ENCODE measurements around the gene DIPK1C.

Gene DIPK1C

DNA sequence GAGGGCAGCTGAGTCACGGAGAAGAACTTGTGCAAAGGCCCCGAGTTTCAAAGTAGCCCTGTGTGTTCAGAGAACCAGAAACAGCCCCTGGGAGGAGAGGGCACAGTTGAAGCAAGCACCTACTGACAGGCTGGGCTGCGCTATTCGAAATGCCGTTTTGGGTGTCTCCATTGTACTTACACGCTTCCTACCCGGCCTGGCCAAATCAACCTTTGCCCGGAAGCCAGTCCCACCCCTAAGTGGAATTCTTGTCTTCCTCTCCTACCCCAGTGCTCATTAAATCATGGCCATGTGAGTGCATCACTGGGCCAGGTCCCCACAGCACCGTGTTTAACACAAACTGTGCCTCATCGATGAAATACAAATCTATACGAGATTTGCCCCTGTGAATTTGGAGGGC is 6.0 kb downstream of the DIPK1C start:
- no peak for DNase-seq (ENCODE audit: low spot score)

DNA sequence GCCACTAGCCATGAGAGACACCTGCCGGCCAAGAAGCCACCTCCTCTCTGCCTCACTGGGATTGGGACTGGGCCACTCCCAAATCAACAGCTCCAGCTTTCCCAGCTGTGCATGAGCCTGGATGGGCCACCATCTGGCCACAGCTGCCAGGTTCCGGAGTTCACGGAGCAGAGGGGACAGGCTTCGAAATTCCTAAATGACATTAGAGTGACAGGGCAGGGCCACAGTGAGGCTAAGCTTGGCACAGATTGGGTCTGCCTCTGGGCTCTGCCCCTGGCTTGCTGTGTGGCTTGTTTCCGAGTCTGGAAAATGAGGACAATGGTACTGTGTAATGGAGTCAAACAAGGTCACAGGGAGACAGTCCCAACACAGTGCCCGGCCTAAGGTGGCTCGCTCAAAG is 6.5 kb downstream of the DIPK1C start:
- DNase-seq (ENCODE audit: low spot score), result no peak

DNA sequence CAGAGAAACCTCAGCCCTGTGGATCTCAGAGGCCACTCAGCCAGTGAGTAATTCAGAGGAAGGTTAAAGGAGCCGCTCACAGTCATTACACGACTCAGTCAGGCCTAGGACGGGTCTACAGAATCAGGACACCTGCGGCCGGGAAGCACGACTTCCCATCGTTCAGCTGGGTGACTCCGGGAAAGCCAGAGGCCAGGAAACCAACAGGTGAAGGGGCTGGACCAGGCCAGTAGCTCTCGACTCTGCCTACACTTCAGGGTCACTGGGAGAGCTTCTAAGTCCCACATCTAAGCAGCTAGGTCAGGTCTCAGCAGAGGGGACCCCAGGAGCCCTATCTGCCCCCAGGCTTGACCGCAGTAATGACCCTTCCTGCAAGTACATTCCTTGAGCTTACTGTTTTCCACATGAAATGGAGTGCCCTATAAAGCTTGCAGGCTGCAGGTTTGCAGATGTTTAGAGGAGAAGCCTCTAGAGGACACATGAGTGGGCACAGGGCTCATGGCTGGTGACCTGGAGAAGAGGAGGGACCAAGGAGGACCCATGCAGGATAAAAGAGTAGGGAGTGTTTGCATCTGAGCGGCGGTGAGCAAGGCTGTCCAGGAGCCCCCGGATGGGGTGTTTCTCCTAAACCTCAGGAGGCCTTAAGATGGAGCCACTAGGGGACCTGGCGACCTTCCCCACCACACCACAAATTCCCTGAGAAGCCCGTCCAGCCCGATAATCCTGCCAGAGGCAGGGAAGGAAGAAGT is 9.5 kb downstream of the DIPK1C start:
- DNase-seq (ENCODE audit: low spot score), result no peak

DNA sequence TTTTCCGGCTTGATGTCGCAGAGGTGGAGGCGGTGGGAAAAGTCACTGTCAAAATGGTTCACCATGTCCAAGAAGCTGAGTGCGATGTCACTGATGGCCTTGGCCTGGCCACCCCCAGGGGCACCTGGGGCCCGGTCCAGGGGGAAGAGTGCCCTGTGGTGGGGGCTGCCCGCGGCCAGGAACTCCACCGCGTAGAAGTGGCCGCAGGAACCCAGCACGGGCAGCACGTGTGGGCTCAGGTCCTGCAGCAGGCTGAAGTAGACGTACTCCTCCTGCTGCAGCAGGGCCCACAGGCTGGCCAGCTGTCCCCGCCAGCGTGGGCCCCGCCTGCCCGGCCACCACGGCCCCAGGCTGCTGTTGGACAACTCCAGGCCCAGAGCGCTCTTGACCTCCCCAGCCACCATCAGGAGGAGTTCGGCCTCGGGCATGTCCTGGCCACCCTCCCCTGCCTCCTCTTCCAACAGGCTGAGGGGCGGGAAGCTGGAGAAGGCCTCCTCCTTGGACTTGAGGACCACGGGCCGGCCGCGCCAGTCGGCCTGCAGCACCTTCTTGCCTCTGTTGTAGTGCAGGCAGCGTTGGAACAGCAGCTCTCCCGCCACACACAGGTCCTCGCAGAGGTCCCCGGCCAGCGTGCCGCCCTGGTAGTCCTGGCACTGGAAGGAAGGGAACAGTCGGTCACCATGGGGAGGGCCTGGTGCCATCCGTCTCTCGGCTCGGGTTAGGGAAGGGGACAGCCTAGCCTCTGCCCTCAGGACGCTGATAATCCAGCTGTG is 10.3 kb downstream of the DIPK1C start:
- DNase-seq (ENCODE audit: low spot score), result no peak

DNA sequence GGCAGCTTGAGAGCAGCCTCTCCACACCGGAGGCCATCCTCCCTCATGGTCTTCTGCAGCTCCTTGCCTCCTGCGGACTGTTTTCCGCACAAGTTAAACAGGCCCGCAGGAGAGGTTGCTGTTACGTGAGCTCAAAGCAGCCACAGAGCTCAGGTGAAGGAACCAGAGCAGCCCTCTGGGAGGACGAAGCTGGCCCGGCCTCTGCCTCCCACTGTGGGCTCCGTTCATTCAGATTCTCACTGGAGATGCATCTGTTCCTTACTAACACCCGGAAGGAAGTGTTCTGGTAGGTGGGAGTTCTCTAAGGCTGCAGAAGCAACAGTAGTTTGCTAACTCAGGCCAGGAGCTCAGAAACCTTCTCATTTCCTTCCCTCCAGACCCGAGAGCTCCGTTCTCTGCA is 10.9 kb downstream of the DIPK1C start:
- DNase-seq (ENCODE audit: low spot score), result no peak

DNA sequence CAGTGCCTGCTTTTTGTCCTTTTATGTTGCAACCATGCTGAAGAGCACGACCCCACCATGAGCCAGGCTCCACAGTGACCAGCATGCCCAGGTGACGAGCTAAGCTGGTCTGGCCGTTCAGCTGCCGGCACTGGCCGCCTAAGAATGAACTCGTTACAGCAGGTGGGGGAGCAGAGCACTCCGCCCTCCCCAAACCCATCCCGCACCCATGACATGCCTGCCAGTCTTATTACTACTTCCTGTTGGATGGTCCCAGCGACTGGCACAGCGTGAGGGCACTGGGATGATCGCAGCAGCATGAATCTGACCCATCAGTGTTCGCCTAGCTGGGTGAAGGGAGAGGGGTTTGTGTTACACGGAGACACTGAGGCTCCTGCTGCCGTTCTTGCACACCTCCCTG is 11.5 kb downstream of the DIPK1C start:
- DNase-seq (ENCODE audit: low spot score), result no peak

DNA sequence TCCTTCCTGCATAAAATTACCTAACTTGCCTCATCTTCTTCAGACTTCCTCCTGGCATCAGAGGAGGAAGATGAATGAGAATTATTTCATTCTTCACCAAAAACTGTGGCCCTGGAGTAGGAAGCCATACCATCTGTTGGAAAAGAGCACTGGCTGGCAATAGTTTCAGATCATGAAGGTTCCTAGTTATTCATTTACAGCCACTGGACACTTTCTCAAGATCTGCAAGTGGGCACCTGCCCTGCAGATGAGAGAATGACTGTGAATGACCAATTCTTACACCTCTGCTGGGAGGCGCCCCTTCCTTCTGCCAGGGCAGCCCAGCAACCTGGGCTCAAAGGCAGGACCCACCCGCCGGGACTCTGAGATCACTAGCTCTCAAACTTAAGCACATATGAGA is 13.0 kb downstream of the DIPK1C start:
- DNase-seq (ENCODE audit: low spot score), result no peak

DNA sequence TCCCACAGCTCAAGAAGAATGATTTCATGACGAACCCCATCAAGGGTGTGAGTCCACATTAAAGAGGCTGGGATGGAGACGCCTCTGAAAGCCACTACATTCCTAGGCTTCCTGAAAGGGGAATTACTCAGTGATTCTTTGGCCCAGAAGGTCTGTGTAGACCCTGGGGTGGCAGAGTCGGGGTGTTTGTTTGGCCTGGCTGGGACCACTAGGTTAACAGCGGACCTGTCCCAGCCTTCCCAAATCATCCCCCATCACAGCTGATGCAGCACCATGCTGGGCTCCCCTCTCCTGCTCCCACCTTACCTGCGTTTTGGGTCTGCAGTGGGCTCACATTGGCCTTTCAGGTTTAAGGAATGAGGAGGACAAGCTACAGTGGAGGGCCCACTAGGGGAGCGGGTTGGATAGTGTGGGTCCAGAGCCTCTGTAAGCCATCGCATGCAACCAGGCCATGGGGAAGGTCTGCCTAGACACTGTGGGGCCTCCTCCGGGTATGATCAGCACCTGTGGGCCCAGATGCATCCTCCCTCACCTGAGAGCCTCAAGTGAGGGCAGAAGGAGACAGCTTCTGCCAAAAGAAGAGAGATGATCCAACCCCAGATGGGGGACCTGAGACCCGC is 16.2 kb downstream of the DIPK1C start:
- DNase-seq (ENCODE audit: low spot score), result no peak

DNA sequence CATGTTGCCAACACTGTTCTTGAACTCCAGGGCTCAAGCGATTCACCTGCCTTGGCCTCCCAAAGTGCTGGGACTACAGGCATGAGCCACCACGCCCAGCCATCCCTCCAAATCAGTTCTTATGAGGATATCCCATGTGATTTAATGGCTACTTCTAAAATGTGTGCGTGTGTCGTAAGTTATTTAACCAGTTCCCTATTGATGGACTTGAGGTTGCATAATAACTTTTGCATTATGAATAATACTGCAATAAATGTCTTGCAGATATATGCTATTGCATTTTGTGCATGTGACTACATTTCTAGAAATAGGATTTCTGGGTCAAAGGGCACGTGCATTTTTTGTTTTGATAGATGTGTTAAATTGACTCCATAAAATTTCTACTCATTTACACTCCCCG is 19.0 kb downstream of the DIPK1C start:
- DNase-seq (ENCODE audit: low spot score), result no peak

DNA sequence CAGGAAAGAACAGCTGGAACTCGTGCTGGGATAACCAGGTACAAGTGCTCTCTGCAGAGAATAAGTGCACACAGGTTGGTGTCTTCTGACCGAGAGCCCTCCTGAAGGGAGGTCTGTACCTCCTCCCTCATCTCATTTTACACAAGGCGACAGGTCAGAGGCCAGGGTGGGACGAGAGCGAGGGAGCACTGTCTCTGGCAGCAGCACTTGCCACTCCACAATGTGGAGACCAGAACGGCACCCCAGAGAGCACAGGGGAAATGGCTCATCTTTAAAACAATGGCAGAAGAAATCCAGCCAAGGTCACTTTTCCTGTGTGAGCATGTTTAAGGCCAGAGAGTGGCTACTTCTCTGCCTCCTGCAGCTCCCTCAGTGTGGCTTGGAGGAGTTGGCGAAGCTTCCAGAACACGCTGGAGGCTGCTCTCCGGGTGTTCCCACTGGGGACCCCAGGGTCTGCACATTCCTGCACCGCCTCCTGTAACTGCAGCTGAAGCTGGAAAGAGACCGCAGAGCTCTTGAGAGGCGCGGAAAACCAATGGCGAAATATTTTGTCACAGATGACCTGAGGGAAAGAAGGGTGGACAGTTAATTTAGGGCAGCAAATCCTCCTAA is 20.8 kb downstream of the DIPK1C start:
- no peak for DNase-seq (ENCODE audit: low spot score)

DNA sequence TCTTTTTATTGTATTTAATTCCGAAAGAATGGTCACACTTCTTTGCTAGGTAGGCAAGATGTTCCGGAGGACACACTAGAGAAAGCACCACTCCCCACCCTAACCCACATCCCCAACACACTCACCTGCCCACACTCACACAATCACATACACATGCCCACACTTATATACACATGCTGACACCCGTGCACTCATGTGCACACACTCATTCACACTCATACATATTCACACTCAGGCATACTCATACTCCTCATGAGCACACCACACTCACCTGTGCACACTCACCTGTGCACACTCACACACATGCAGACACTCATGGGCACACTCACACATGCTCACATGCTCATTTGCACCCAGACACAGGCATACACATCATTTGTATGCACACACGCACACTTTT is 21.4 kb downstream of the DIPK1C start:
- DNase-seq (ENCODE audit: low spot score), result no peak

DNA sequence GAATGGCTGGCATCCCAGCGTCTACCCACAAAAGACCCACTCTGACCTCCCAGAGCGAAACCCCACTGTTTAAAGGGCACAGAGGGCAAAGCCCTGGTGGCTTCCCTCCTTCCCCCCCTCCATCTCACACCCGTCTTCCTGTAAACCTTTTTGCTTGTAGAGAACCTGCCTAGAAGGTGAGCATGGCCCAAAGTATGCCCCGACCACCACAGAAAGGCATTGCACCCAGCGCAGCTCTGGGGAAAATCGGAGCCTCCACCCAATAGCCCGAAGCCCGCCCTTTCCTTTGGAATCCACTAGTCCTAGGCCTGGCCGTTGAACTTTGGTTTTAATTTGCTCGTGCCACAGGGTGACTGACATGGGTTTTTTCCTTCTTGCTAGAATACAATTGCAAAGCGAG is 22.6 kb downstream of the DIPK1C start:
- DNase-seq (ENCODE audit: low spot score), result no peak

DNA sequence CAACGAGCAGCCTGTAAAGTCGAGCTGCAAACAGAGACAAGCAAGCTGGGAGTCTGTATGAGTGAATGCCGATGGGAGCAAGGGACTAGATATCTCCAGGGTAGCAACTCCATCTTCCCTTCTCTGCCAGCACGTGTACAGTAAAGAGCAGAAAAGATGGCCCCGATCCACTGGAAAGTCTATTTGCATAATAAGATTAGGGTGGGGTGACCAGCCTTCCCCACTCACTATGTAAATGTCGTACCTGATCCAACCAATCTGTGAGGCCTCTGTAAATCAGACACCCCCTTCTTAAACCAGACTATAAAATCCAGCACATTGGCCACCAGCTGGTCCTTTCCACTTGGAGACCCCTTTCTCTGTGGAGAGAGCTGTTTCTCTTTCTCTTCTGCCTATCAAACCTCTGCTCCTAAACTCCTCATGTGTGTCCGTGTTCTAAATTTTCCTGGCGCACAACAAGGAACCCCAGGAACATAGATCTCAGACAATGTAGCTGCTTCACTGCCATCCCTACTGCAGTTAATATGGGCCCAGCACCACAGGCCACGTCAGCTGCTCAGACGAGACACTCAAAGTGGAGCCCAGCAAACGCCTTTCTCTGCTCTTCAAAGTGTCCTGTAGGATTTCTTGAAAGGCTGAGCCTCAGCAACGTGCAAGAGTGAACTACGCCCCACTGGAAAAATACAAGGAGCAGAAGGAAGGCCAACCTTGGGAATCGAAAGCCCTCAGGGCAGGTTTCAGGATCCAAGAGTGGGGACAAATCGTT is 26.1 kb downstream of the DIPK1C start:
- DNase-seq (ENCODE audit: low spot score), result no peak

DNA sequence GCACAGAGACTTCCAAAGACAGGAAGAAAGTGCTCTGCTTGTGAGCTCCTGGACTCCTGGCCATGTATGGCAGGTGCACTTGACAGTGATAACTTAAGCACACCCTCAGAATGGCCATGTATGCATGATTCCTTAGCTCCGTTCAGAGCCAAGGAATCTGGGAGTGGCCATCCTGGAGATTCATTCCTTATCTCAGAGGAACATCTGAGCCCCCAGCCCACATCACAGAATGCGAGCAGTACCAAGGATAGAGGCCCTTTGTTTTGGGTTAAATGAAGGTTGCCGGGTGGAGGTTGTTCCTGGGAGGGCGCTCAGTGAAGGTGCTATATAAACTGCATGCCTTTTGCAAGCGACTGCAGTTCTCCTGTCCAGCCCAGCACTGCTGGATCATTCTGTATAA is 26.9 kb downstream of the DIPK1C start:
- DNase-seq (ENCODE audit: low spot score), result no peak

DNA sequence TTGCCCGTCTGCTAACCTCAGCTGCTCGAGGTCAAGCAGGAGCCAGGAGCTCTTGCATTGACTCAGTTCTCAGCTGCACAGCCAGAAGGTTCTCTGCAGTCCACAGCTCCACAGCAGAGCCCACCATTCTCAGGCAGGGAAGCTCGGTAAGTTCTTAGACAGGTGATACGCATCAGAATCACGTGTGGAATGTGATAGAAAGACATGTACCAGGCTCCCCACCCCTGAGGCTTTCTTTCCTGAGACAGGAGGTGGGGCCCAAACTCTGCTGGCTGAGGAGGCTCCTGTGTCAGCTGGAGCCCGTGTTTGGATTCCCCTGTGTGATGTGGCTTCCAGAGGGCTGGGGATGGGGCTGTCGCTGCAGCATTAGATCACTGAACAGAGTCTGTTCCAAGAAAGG is 28.0 kb downstream of the DIPK1C start:
- DNase-seq (ENCODE audit: low spot score), result no peak

DNA sequence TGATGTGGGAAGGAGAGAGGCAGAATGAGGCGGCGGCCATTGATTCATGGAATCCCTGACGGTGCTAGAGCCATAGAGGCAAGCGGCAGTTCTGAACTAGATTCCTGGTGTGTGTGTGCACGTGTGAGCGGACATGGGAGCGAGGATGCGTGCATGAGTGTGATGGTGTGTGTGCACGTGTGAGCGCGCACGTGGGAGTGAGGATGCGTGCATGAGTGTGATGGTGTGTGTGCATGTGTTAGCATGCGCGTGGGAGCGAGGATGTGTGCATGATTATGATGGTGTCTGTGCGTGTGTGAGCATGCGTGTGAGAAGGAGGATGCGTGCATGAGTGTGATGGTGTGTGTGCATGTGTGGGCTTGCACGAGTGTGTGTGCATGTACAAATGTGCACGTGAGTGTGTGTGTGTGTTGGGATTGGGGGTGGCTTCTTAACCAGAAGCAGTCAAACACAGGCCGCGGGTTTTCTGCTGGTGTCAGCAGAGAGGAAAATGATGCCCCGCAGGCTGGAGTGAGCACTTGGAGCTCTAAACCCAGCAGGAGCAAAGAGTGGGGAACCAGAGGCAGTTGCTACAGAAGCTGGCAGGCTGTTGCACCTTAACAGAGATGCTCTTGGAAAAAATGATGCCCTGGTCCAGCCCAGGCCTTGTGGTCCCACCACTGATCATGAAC is 29.5 kb downstream of the DIPK1C start:
- DNase-seq (ENCODE audit: low spot score), result no peak

DNA sequence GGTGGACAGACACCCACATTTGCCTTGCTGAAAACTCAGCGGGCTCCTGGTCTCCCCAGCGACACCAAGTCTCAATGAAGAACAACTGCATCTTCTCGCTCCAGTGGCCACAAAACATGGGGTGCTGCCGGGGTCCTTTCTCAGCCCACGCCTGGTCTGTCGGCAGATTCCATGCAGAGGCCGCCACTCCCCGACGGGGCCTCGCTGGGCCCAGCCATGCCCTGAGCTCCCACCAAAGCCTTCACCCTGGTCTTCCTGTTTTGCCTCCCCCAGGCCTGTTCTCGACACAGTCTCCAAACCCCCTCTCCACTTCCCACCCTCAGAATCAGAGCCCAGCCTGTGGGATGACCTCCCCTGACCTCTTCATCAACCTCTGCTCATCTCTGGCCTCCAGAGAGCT is 31.2 kb downstream of the DIPK1C start:
- DNase-seq (ENCODE audit: low spot score), result no peak

DNA sequence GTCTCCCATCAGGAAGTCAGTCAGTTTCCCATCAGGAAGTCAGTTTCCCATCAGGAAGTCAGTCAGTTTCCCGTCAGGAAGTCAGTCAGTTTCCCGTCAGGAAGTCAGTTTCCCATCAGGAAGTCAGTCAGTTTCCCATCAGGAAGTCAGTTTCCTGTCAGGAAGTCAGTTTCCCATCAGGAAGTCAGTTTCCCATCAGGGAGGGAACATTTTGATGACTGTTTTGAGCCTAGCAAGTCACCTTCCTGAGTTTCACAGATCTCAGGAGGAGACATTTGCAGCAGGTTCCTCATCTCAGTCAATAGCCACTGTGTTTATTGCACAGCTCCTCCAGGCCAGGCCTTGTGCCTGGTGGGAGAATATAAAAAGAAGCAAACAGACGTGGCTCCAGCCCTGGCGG is 31.9 kb downstream of the DIPK1C start:
- DNase-seq (ENCODE audit: low spot score), result no peak

DNA sequence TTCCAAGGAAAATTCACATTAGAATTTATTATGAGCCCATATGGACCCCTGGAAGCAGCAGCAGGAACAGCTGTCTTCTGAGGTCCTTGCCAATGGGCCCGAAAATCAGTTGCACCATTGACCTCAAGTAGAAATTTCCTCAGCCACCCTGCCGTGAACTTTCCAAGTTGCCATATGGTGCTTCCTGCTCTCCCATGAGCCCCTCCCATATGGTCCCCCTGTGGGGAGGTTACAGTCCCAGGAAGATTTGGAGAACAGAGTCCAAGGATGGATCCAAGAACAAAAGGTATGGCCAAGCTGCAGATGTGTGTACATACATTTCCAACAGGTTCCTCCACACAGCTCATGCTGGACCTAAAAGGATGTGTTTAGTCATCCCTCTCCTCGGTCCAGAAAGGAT is 34.6 kb downstream of the DIPK1C start:
- DNase-seq (ENCODE audit: low spot score), result no peak

DNA sequence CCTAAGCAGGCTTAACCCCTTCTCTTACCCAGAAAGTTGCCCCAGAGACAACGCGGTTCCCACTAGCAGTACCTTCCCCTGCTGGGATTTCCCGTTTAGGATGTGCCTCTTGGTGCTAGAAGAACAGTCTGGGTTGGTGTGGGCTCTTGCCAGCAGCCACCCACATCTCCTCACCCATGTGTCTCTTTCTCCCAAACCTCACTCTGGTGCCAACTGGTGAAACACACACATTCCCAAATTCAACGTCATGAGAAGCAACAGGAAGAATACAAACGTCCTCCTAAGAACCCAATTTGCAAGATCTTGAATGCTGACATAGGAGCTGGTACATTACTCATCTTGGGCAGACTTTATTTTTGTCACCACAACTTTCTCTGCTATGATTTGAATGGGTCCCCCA is 36.2 kb downstream of the DIPK1C start:
- no peak for DNase-seq (ENCODE audit: low spot score)

DNA sequence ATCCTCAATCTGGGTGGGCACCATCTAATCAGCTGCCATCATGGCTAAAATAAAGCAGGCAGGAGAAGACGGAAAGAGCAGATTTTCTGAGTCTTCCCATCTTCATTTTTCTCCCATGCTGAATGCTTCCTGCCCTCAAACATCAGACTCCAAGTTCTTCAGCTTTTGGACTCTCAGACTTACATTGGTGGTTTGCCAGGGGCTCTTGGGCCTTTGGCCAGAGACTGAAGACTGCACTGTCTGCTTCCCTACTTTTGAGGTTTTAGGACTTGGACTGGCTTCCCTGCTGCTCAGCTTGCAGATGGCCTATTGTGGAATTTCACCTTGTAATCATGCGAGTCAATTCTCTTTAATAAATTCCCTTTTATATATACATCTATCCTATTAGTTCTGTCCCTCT is 36.6 kb downstream of the DIPK1C start:
- no peak for DNase-seq (ENCODE audit: low spot score)

DNA sequence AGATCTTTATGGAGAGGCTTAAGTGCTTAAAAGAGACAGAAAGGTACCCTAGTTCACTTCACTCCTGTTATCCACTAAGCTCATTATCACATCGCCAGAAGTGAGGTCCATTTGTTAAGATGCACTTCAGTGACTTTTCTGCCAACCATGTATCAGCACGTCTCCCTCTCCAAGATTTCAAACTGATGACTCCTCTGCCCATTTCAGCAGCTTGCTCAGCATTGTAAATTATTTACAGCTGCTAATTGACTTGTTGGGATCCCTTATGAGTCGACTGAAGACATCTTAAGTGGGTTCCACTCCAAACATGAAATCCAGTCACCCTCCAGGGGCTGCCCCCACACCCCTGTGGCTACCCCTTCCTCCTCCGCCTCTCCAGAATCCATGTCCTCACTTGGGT is 37.3 kb downstream of the DIPK1C start:
- DNase-seq (ENCODE audit: low spot score), result no peak
